HEK293 (cell line): ENCODE measurements around the gene OXSM.

Experiments
- CTCF ChIA-PET: fragments of 350-600 bp; formaldehyde crosslinking; extraction: SDS; loops from one replicate; lab custom pipeline; 2021; ENCODE audit warnings: antibody characterized with exemption; lab: Yijun Ruan, JAX
- POLR2A ChIA-PET: fragments of 300-600 bp; formaldehyde crosslinking; extraction: SDS; loops from one replicate; lab custom pipeline; 2020; ENCODE audit warnings: antibody characterized with exemption, inconsistent platforms; lab: Yijun Ruan, JAX
- H3K27ac ChIP-seq: fragments of 200-500 bp; sonication (Bioruptor generic); 2 replicates; pipeline ENCODE4 v1.5.1; 2014; ENCODE audit warnings: low read depth, low read length, control low read depth, inconsistent platforms; ENCODE audit errors: extremely low read depth
- H3K36me3 ChIP-seq, 2 experiments: fragments of 200-500 bp in 1 of 2; sonication (Bioruptor generic) in 1 of 2; 1 replicate in 1 of 2; 2 replicates in 1 of 2; pipeline ENCODE4 v1.5.1; 2014 to 2017; ENCODE audit warnings: inconsistent platforms in 2 of 2, low read length in 2 of 2; ENCODE audit not compliant: control insufficient read depth in 2 of 2, insufficient read depth in 1 of 2
- H3K4me1 ChIP-seq: fragments of 200-500 bp; sonication (Bioruptor generic); 2 replicates; pipeline ENCODE4 v1.5.1; 2014; ENCODE audit warnings: mild to moderate bottlenecking, low read length, inconsistent platforms; ENCODE audit not compliant: control insufficient read depth, insufficient read depth
- H3K4me3 ChIP-seq: 2 replicates; pipeline ENCODE4 v1.5.1; 2011; ENCODE audit warnings: low read depth, mild to moderate bottlenecking, control low read depth, low read length, moderate library complexity
- H3K9me3 ChIP-seq: fragments of 200-500 bp; sonication (Bioruptor generic); 2 replicates; pipeline ENCODE4 v1.5.1; 2014; ENCODE audit warnings: low read depth, low read length, inconsistent platforms; ENCODE audit not compliant: control insufficient read depth, insufficient read depth
- CTCF ChIP-seq: fragments of 450-650 bp; formaldehyde crosslinking; IDR thresholded peaks from 2 replicates; pipeline ENCODE4 v1.5.1; 2016; ENCODE audit warnings: missing biosample characterization, missing genetic modification characterization
- EGR2 ChIP-seq: fragments of 450-650 bp; formaldehyde crosslinking; IDR thresholded peaks from 2 replicates; pipeline ENCODE4 v1.5.1; 2016; ENCODE audit warnings: low read depth, missing biosample characterization, missing genetic modification characterization
- GLI2 ChIP-seq: fragments of 450-650 bp; formaldehyde crosslinking; IDR thresholded peaks from 2 replicates; pipeline ENCODE4; 2017; ENCODE audit warnings: missing biosample characterization, missing genetic modification characterization, low read depth, borderline replicate concordance
- HOXD13 ChIP-seq: sonication (generic); formaldehyde crosslinking; IDR thresholded peaks from 2 replicates; pipeline ENCODE4 v1.8.0; 2022; ENCODE audit warnings: missing genetic modification reagents, borderline replicate concordance
- INSM2 ChIP-seq: fragments of 450-650 bp; formaldehyde crosslinking; IDR thresholded peaks from 2 replicates; pipeline ENCODE4 v1.5.1; 2016; ENCODE audit warnings: missing biosample characterization, missing genetic modification characterization
- OSR2 ChIP-seq: fragments of 450-650 bp; formaldehyde crosslinking; IDR thresholded peaks from 2 replicates; pipeline ENCODE4 v1.5.1; 2016; ENCODE audit warnings: missing biosample characterization, missing genetic modification characterization
- TCF7L2 ChIP-seq: IDR thresholded peaks from 2 replicates; pipeline ENCODE4 v1.6.1; 2011; ENCODE audit warnings: low read depth, mild to moderate bottlenecking, inconsistent platforms, low read length, moderate library complexity, borderline replicate concordance
- ZBTB10 ChIP-seq: fragments of 450-650 bp; formaldehyde crosslinking; IDR thresholded peaks from 2 replicates; pipeline ENCODE4 v1.5.1; 2016; ENCODE audit warnings: missing biosample characterization, missing genetic modification characterization
- ZBTB8A ChIP-seq: fragments of 450-650 bp; formaldehyde crosslinking; IDR thresholded peaks from 2 replicates; pipeline ENCODE4 v1.5.1; 2016; ENCODE audit warnings: missing biosample characterization, missing genetic modification characterization
- ZFP69B ChIP-seq: fragments of 450-650 bp; formaldehyde crosslinking; IDR thresholded peaks from 2 replicates; pipeline ENCODE4 v1.5.1; 2016; ENCODE audit warnings: missing biosample characterization, missing genetic modification characterization
- ZIC2 ChIP-seq: fragments of 450-650 bp; formaldehyde crosslinking; IDR thresholded peaks from 2 replicates; pipeline ENCODE4 v1.5.1; 2016; ENCODE audit warnings: missing biosample characterization, missing genetic modification characterization
- ZNF140 ChIP-seq: fragments of 450-650 bp; formaldehyde crosslinking; IDR thresholded peaks from 2 replicates; pipeline ENCODE4 v1.5.1; 2016; ENCODE audit warnings: missing biosample characterization, missing genetic modification characterization
- ZNF2 ChIP-seq: fragments of 450-650 bp; formaldehyde crosslinking; IDR thresholded peaks from 2 replicates; pipeline ENCODE4 v1.5.1; 2016; ENCODE audit warnings: missing biosample characterization, missing genetic modification characterization
- ZNF274 ChIP-seq, 2 experiments: fragments of 200-500 bp in 1 of 2; fragments of 450-650 bp in 1 of 2; sonication (Bioruptor generic) in 1 of 2; formaldehyde crosslinking in 1 of 2; IDR thresholded peaks; 2 replicates each; pipeline versions ENCODE4 v1.5.1 to v1.6.1; 2014 to 2016; ENCODE audit warnings: borderline replicate concordance in 1 of 2, inconsistent platforms in 1 of 2, low read length in 1 of 2, missing biosample characterization in 1 of 2, missing genetic modification characterization in 1 of 2
- ZNF48 ChIP-seq: fragments of 450-650 bp; formaldehyde crosslinking; IDR thresholded peaks from 2 replicates; pipeline ENCODE4 v1.5.1; 2016; ENCODE audit warnings: missing biosample characterization, missing genetic modification characterization
- ZNF530 ChIP-seq: fragments of 450-650 bp; formaldehyde crosslinking; IDR thresholded peaks from 2 replicates; pipeline ENCODE4 v1.5.1; 2016; ENCODE audit warnings: low read depth, missing biosample characterization, missing genetic modification characterization
- ZNF549 ChIP-seq: fragments of 450-650 bp; IDR thresholded peaks from 2 replicates; pipeline ENCODE4 v1.5.1; 2018; ENCODE audit warnings: missing biosample characterization, missing genetic modification characterization, mild to moderate bottlenecking, inconsistent platforms, moderate library complexity
- ZNF560 ChIP-seq: fragments of 450-650 bp; formaldehyde crosslinking; IDR thresholded peaks from 2 replicates; pipeline ENCODE4 v1.5.1; 2017; ENCODE audit warnings: missing biosample characterization, missing genetic modification characterization, borderline replicate concordance
- ZNF654 ChIP-seq: fragments of 450-650 bp; formaldehyde crosslinking; IDR thresholded peaks from 2 replicates; pipeline ENCODE4 v1.5.1; 2016; ENCODE audit warnings: low read depth, missing biosample characterization, missing genetic modification characterization
- ZNF747 ChIP-seq: fragments of 450-650 bp; formaldehyde crosslinking; IDR thresholded peaks from 2 replicates; pipeline ENCODE4 v1.5.1; 2016; ENCODE audit warnings: missing biosample characterization, missing genetic modification characterization
- ZNF830 ChIP-seq: fragments of 450-650 bp; IDR thresholded peaks from 2 replicates; pipeline ENCODE4 v1.5.0; 2018; ENCODE audit warnings: missing biosample characterization, missing genetic modification characterization, low read depth, mild to moderate bottlenecking, moderate library complexity

Gene OXSM

GRCh38 chr3:25812644-25813043 lies 22.8 kb downstream of the OXSM start (continued):
- no peak for TF ChIP-seq GLI2 (tag by site-specific recombination)
- no peak for TF ChIP-seq ZBTB8A
- TF ChIP-seq ZNF274 (IDR thresholded peaks at IDR 0.05; ENCODE audit: low read length): no peak
- TF ChIP-seq ZNF274 (tag by site-specific recombination; IDR thresholded peaks at IDR 0.05; ENCODE audit: borderline replicate concordance): no peak
- TF ChIP-seq ZNF830 (tag by site-specific recombination): no peak
- TF ChIP-seq INSM2 (tag by site-specific recombination): no peak
- TF ChIP-seq TCF7L2: no peak
- TF ChIP-seq ZNF48 (tag by site-specific recombination): no peak
- TF ChIP-seq ZNF530 (tag by site-specific recombination): no peak
- no peak for TF ChIP-seq ZNF654
- TF ChIP-seq ZFP69B (tag by site-specific recombination): no peak
- TF ChIP-seq ZNF560: no peak
- TF ChIP-seq CTCF: no peak

- ChIA-PET CTCF (no interaction called here), POLR2A (no interaction called here)
- TF ChIP-seq ZNF549 (tag by site-specific recombination) (no peak), ZNF140 (no peak), ZIC2 (tag by site-specific recombination) (no peak), ZBTB10 (tag by site-specific recombination) (no peak), OSR2 (tag by site-specific recombination) (no peak), ZNF2 (tag by site-specific recombination) (no peak), ZNF747 (tag by site-specific recombination) (no peak), EGR2 (tag by site-specific recombination) (no peak), HOXD13 (CRISPR knock-in tag) (no peak)
- Histone ChIP-seq H3K4me3 (no peak overlapping the region), H3K9me3 (no peaks in the 10 kb centered on the region), H3K27ac (no peak overlapping the region), H3K36me3 (no peaks in the 10 kb centered on the region), H3K4me1 (no peaks in the 10 kb centered on the region)
Observed at GRCh38 chr3:25817107-25817506, 27.2 kb downstream of the OXSM start.
